ENCODE results near the gene MMP13.

- TF ChIP-seq EZH2 (IDR thresholded peaks at IDR 0.05; ENCODE audit: borderline replicate concordance, low read depth, low read length, poor library complexity, severe bottlenecking) (no peak), CTCF (conservative IDR thresholded peaks at IDR 0.05; ENCODE audit: low read depth, low read length) (no peak)
Measured at GRCh38 chr11:102912482-102912830, 43.1 kb downstream of the MMP13 start.
